ENCODE results near the gene YY1.

- TF ChIP-seq CTCF (conservative IDR thresholded peaks at IDR 0.05 in 1 of 2, IDR thresholded peaks at IDR 0.05 in 1 of 2; ENCODE audit: low read depth in 1 of 2, low read length in 2 of 2) (no peak), EZH2 (IDR thresholded peaks at IDR 0.05; ENCODE audit: low read length, missing control alignments) (no peak)
These were observed 24.2 kb downstream of the YY1 start for GRCh38 chr14:100263141-100263540.
